Neural crest cell (in vitro differentiated cells): ENCODE measurements around the gene RDH5. TPM values are rescaled to one million over a fixed set of nuclear protein-coding genes. Genes with fewer than 3 reads are reported as not detected.

Source experiments
- DNase-seq: peaks from one replicate; pipeline ENCODE4 v3.0.0; 2021; ENCODE audit warnings: low read depth, mixed read lengths, low spot score
- H3K27ac Mint-ChIP-seq: one replicate; pipeline ENCODE4 v1.8.0; 2021; ENCODE audit warnings: mild to moderate bottlenecking, mixed read lengths; ENCODE audit not compliant: unreplicated experiment
- H3K27me3 Mint-ChIP-seq: 2 replicates; pipeline ENCODE4 v1.8.0; 2021; ENCODE audit warnings: low read depth, mild to moderate bottlenecking, mixed read lengths
- H3K36me3 Mint-ChIP-seq: 2 replicates; pipeline ENCODE4 v1.8.0; 2021; ENCODE audit warnings: low read depth, mild to moderate bottlenecking, mixed read lengths
- H3K4me1 Mint-ChIP-seq: 2 replicates; pipeline ENCODE4 v1.8.0; 2021; ENCODE audit warnings: mixed read lengths
- H3K4me3 Mint-ChIP-seq: one replicate; pipeline ENCODE4 v1.8.0; 2021; ENCODE audit warnings: mild to moderate bottlenecking, mixed read lengths
- H3K9me3 Mint-ChIP-seq: 2 replicates; pipeline ENCODE4 v1.8.0; 2021; ENCODE audit warnings: mixed read lengths
- CTCF ChIP-seq: fragments of 200-600 bp; sonication (generic); conservative IDR thresholded peaks from 2 replicates; pipeline ENCODE4 v1.5.0; 2021; ENCODE audit warnings: antibody characterized with exemption, mild to moderate bottlenecking
- total RNA-seq: library from RNA; stranded (reverse); gene quantifications from 2 replicates; pipeline ENCODE4 v1.2.1, GENCODE V29; 2021

RDH5 gene
- total RNA-seq, 1 donor from 2014 or later, result 14.2 TPM

GRCh38 chr12:55720894-55721444, 776 bp downstream of the RDH5 start:
- H3K27ac Mint-ChIP-seq, result no peak overlapping the region
- H3K9me3 Mint-ChIP-seq, result no peaks in the 10 kb centered on the region
- TF ChIP-seq CTCF, result peak; percentile 50
- H3K4me1 Mint-ChIP-seq, result peaks cover 45% of the 10 kb centered on the region
- H3K36me3 Mint-ChIP-seq, result peaks cover 2% of the 10 kb centered on the region
- H3K4me3 Mint-ChIP-seq, result peak overlapping the region; percentile 64
- peaks cover 1% of the 10 kb centered on the region for H3K27me3 Mint-ChIP-seq
- no peak for DNase-seq

GRCh38 chr12:55721601-55722213, 1.5 kb downstream of the RDH5 start:
- H3K9me3 Mint-ChIP-seq, result no peaks in the 10 kb centered on the region
- H3K4me1 Mint-ChIP-seq, result peaks cover 46% of the 10 kb centered on the region
- H3K4me3 Mint-ChIP-seq, result peak overlapping the region; percentile 38
- TF ChIP-seq CTCF, result no peak
- H3K36me3 Mint-ChIP-seq, result peaks cover 6% of the 10 kb centered on the region
- no peak for DNase-seq
- no peak overlapping the region for H3K27ac Mint-ChIP-seq
- H3K27me3 Mint-ChIP-seq, result no peaks in the 10 kb centered on the region

GRCh38 chr12:55722948-55723347, 2.8 kb downstream of the RDH5 start:
- H3K27ac Mint-ChIP-seq, result no peak overlapping the region
- H3K36me3 Mint-ChIP-seq, result peaks cover 8% of the 10 kb centered on the region
- no peaks in the 10 kb centered on the region for H3K27me3 Mint-ChIP-seq
- peaks cover 44% of the 10 kb centered on the region for H3K4me1 Mint-ChIP-seq
- TF ChIP-seq CTCF, result no peak
- DNase-seq, result no peak
- H3K9me3 Mint-ChIP-seq, result no peaks in the 10 kb centered on the region
- peak overlapping the region; percentile 80 for H3K4me3 Mint-ChIP-seq

DNA sequence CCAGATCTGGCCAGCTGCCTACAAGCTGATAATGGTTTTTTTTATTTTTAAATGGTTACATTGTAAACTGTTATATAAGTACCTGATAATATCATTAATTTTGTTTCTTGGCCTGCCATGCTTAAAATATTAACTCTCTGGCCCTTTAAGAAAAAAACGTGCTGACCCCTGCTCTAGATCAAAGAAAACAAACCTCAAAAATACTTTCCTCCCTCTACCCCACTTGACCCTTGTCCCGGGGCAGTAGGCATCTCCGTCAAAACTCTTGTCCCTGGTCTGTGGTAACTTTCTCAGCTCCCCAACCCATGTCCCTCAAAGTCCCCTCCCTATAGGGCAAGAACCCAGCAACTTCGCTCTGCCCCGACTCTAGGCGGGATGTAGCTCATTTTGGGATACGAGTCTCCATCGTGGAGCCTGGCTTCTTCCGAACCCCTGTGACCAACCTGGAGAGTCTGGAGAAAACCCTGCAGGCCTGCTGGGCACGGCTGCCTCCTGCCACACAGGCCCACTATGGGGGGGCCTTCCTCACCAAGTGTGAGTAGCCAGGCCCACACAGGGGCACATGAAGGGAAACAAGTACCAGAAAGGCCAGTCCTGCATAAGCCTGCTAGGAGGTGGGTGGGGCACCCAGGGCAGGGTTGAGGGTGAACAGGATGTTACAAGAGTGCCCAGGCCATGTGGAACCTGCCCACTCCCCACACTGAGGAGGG, 3.5 kb downstream of the RDH5 start:
- no peak for DNase-seq
- Mint-ChIP-seq H3K4me3 (peak overlapping the region; percentile 80), H3K36me3 (peaks cover 8% of the 10 kb centered on the region), H3K4me1 (peaks cover 36% of the 10 kb centered on the region), H3K9me3 (no peaks in the 10 kb centered on the region), H3K27ac (no peak overlapping the region), H3K27me3 (no peaks in the 10 kb centered on the region)
- TF ChIP-seq CTCF, result no peak

GRCh38 chr12:55724226-55724939, 4.2 kb downstream of the RDH5 start:
- peaks cover 8% of the 10 kb centered on the region for H3K36me3 Mint-ChIP-seq
- H3K27ac Mint-ChIP-seq, result no peak overlapping the region
- peak; percentile 59 for DNase-seq
- peaks cover 33% of the 10 kb centered on the region for H3K4me1 Mint-ChIP-seq
- H3K9me3 Mint-ChIP-seq, result no peaks in the 10 kb centered on the region
- peak; percentile 64 for TF ChIP-seq CTCF
- peak overlapping the region; percentile 80 for H3K4me3 Mint-ChIP-seq
- H3K27me3 Mint-ChIP-seq, result no peaks in the 10 kb centered on the region
